DOHH2 (cell line): ENCODE results near the gene CHD5.

Source experiments
- EZH2phosphoT487 ChIP-seq: fragments of 200-600 bp; sonication (generic); IDR thresholded peaks from 2 replicates; pipeline ENCODE4 v1.6.1; 2017; ENCODE audit warnings: borderline replicate concordance, mild to moderate bottlenecking, antibody characterized with exemption, low read length, moderate library complexity, mixed read lengths
- TF ChIP-seq, protein P1 (sequence below): fragments of 200-600 bp; sonication (generic); IDR thresholded peaks from one replicate; pipeline ENCODE4 v1.5.1; 2014; ENCODE audit warnings: antibody characterized with exemption, mild to moderate bottlenecking, low read depth, low read length; ENCODE audit not compliant: poor library complexity, severe bottlenecking

DNA sequence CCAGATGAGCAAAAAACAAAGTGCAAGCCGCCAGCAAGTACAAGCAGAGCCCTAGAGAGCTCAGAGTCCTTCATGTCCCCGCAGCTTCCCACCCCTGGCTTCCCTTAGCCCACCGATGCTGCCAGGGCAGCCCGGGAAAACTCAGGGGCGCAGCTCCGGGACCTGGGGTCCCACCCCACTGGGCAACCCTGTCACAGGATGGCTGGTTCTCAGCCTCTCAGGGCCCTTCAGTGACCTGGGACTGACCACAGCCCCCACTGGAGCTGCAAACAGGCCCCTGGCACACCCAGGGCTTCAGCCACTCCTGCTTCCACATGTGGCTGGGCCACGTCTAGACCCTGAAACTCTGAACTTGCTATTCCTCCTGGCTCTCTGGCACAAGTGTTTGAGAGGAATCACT is 49.5 kb downstream of the CHD5 start:
- TF ChIP-seq, protein P1, sequence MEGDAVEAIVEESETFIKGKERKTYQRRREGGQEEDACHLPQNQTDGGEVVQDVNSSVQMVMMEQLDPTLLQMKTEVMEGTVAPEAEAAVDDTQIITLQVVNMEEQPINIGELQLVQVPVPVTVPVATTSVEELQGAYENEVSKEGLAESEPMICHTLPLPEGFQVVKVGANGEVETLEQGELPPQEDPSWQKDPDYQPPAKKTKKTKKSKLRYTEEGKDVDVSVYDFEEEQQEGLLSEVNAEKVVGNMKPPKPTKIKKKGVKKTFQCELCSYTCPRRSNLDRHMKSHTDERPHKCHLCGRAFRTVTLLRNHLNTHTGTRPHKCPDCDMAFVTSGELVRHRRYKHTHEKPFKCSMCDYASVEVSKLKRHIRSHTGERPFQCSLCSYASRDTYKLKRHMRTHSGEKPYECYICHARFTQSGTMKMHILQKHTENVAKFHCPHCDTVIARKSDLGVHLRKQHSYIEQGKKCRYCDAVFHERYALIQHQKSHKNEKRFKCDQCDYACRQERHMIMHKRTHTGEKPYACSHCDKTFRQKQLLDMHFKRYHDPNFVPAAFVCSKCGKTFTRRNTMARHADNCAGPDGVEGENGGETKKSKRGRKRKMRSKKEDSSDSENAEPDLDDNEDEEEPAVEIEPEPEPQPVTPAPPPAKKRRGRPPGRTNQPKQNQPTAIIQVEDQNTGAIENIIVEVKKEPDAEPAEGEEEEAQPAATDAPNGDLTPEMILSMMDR: no peak
- no peak for TF ChIP-seq EZH2phosphoT487
